Stimulated activated naive CD8-positive, alpha-beta T cell treated with anti-CD3 and anti-CD28 coated beads, Interleukin-15, Interleukin-2, amounts not matched to agents 100 U/mL and 50 U/mL, for 24 hours (primary cell): ENCODE results near the gene RARRES2.
"Not testable (repeated sequence)": the region's sequence is repeated elsewhere in the genome, so short reads cannot be mapped to it uniquely, and the experiment has no call there.

Experiments
- ATAC-seq: fragments of 150-1000 bp; cut with Tn5 transposase; one replicate; pipeline ENCODE4 v1.10.0; 2021
- DNase-seq: peaks from one replicate; pipeline ENCODE4 v3.0.0; 2021

RARRES2 gene

DNA sequence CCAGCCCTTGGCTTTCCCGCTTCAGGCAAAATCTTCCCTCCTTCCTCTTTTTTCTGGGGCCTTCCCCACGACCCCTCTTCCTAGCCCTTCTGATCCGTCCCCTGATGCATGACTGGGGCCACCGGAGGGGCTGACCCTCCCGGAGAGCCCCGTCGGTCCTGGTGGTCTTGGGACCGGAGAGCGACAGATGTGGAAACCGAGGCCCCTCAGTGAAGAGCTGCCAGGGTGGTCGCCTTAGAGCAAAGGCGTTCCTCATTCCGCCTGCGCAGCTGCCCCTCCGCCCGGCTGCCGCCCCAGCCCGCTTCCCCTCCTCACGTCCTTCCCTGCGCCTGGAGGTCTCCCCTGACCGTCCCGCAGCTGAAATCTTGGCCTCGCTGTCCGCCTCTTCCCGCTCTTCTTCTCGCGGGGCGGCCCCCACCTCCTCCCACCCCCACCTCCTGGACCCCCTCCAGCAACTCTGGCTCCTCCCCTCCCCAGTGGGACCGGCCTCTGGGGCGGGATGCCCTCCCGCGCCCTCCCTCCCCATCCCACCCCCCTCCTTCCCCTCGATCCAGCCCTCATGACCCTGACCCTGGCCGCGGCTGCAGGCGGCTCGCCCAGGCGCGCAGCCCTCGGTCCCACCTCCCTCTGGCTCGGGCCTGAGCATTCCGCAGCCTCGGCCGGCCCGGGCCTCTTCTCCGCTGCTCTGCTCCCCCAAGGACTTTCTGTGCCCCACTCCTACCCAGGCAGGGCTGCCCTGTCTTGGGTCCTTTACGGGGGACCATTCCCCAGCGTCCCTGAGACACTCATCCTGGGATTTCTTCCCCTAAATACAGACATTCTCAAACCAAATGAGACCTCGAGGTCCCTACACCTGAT, at the start of gene RARRES2:
Gene RARRES2 (minus strand): TSS at position 367 of the 858 bp plus-strand sequence. CDS start 1,020 bp downstream, outside the sequence.
- no peak for ATAC-seq

DNA sequence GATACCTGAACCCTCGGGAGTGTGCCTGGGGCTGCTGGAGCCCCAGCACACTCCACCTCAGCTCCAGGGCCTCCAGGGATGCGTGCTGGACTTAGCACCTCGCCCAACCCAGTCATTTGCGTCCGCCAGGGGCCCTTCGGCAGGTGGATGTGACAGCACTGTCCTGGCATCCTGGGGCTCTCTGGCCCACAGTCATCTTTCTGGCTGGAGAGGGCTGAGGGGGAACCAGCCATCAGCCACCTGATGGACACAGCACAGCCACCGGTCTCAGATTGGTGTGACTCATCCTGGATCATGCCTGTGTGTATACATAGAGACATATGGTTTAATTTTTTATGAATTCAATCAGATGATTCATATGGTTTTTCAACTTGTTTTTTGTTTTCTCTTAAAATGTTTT, 48.8 kb upstream of the RARRES2 start:
- DNase-seq (no peak), ATAC-seq (no peak)

More for the DNA sequence above, at the start of gene RARRES2:
- DNase-seq: no peak

DNA sequence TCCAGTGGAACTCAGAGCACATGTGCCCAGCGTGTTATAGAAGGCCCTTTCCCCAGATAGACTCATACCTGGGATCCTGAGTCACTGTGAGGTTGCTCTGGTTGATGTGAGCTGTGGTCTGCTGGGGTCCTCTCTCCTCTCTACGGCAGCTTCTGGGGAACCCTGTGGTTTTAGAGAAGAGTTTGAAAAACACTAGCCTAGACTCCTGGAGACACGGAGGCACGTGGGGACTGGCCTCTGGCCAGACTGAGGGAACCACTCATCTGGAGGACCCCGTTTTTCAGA, 48.0 kb upstream of the RARRES2 start:
- ATAC-seq (peak; percentile 82), DNase-seq (no peak)

DNA sequence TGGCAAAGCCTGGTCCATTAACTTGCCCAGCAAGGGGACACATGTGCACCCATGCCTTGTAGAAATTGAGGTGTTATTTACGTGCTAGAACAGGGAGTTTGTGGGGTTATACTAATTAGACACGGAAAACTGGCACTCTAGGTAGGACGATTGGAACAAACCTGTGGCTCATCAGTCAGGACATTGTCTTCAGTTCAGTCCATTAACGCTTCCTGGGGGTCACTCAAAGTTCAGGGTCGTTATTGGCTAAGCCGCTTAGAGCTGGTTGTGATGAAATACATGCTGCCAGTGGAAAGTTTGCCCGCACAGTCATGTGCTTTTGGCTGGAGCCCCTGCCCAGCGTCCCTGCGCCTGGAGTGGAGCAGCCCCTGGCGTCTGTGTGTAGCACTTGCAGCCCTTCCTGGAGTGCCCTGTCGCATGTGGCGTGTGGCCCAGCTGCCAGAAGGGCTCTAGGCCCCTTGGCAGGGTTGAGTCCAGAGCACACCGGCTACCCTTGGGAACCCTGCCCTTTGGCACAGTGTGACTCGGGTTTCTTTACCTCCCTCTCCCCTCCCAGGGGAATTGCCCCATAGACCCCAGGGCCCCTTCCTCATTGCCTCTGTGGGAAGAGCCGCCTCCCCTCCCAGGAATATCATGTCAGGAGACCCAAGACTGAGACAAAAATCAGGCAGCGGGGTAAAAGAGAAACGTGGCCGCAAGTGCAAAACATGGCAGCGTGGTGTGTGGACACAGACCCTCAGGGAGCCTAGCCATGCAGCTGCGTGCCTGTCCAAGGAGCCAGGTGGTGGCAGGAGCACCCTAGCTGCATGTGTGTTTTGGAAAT, 47.5 kb upstream of the RARRES2 start:
- no peak for ATAC-seq
- no peak for DNase-seq

DNA sequence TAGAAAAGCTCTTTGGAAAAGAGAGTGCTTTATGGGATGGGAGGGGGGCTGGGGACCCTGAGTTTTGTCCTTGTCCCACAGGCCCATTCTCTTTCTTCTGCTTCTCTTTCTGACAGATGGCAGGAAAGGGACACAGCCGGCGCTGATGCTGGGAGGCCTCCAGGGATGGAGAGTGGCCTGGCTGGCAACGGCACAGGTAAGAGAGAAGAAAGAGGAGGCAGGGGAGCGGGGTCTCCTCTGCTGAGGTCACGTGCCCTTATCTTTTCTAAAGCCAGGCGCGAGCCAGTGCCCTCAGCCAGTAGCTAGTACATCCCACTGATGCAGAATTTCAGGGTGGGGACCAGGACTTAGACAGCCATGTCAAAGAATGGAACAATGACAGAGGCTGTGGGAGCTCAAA, 46.9 kb upstream of the RARRES2 start:
- no peak for ATAC-seq
- no peak for DNase-seq

DNA sequence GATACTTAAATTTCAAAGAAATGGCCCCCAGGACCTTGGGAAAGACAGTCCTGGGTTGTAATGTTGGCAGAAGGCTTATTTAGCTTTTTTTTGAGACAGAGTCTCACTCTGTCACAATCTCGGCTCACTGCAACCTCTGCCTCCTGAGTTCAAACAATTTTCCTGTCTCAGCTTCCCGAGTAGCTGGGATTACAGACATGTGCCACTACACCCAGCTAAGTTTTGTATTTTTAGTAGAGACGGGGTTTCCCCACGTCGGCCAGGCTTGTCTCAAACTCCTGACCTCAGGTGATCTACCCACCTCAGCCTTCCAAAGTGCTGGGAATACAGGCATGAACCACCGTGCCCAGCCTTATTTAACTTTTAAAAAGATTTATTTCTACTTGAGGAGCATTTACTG, 44.5 kb upstream of the RARRES2 start:
- DNase-seq, ATAC-seq: not testable (repeated sequence)

DNA sequence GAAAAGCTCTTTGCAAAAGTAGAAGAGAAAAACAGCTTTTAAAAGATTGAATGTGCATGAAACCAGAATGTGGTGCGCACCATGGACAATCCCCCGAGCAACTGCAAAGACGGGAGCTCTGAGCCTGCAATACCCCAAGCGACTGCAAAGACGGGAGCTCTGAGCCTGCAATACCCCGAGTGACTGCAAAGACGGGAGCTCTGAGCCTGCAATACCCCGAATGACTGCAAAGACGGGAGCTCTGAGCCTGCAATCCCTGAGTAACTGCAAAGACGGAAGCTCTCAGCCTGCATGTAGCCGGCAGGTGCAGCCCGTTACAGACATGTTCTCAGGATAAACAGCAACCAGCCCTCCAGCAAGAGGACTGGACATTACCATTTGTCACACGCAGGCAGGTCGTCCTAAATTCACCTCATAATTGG, 43.9 kb upstream of the RARRES2 start:
- ATAC-seq (no peak), DNase-seq (no peak)

DNA sequence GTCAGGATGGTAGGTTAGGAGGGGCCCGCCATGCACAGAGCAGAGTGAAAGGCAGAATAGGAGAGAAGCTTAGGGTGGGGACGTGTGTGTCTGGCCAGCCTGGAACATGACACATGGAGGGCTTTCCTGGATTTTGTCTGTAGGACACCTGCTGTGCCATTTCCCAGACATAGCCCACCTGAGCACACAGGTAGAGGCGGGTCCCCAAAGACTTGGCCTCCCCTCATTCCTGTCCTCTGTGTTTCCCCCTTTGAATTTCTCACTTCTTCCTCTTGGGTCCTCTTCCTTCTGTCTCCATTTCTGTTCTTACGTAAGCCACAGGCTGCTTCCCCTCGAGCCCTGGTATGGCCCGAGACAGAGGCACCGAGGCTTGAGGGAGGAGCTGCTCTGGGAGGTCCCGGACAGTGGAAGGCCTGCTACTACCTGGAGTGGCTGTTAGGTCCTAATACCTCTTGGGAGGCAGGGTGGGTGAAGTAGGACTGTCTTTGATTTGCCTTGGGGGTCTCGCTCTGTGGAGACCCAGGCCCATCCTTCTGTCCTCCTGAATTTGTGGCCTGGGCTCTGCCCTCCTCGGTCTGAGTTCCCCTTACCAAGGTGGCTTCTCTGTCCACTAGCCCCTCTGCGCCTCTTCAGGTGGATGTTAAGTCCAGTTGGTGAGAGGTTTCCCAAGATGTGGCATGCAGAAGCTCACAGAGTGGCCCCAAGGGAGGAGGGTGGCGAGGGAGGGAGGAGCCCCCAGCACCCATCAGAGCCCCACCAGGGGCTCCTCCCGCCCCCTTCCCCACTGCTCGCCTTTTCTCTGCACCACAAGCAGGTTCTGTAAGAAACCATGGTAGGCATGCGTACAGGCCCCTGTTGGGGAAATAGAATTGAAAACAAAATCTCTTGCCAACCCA, 43.2 kb upstream of the RARRES2 start:
- ATAC-seq (no peak), DNase-seq (no peak)

DNA sequence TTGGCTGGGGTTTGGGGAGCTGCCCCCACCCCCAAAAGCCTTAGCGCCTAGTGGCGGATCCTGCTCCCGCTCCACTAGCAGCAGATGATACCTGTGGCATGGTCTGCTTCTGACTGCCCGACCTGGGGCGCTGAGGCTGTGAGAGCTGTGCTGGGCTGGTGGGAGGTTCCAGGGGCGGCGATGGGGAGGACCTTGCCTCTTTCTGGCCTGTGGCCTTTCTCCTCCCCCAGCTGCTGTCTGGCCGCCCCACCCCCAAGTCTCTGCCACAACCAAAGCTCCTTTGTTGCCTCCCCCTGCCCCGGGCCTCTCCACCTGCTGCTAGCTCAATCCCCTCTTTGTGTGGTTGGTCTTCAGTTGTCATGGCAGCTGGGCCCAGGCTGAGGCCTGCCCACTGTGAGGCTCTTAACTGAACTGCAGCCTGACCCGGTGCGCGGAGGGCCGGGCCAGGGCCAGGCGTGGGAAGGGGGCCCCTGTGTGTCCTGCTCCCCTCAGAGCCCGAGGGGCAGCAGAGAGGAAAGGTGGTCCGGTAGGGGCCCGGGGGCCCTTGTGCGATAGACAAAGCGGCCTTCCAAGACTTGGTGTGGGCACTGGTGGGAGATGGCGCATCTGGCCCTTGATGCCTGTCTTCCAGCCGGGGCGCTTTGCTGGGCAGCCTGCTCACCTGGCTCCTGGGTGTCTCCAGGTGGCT, 42.4 kb upstream of the RARRES2 start:
- ATAC-seq (no peak), DNase-seq (no peak)

DNA sequence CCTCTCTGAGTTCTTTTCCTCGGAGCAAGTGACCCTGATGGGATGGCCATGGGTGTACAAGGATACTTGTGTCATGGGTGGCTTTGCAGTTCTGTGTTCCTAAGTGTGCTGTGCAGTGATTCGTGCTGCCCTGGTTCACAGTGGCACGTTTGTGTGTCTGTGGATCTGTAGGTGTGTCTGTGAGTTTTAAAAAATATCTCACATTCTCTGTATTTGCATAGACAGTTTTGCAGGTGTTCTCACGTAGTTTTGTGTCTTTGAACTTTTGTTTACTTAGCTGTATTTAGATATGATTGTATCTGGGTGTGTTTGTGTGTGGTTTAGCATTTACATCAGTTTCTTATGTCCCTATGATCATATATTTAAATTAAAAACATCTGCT, 41.4 kb upstream of the RARRES2 start:
- no peak for ATAC-seq
- no peak for DNase-seq

DNA sequence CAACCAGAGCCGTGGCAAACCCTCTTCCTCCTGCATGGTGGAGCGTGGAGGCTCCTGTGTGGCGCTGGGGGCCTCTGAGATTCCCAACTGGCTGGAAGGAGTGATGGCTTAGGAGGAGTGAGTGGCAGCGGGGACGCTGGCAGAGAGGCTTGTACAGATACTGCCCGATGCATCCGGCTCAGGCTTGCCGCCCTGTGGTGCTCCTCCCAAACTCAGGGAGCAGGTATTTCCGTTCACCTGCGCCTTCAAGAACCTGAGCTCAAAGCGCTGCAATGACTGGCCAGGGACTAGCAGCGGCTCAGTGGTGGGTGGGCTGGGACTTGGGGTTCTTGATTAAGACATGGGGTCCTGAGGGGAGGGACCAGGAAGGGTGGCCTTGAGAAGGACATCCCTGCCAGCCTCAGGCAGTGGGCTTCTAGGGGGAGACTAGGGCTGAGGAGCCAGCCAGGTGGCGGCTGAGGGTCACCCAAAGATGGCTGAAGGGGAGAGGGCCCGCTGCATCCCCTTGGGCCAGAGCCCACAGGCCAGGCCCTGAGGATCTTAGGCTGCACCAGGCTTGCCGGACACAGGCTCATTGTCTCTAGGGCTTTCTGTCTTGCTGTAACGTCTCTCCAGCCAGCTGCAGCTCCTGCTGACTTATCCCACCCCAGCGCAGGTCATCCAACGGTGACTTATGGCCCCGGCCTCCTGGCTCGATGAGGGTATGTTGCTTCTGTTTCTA, 40.9 kb upstream of the RARRES2 start:
- no peak for DNase-seq
- ATAC-seq: no peak

DNA sequence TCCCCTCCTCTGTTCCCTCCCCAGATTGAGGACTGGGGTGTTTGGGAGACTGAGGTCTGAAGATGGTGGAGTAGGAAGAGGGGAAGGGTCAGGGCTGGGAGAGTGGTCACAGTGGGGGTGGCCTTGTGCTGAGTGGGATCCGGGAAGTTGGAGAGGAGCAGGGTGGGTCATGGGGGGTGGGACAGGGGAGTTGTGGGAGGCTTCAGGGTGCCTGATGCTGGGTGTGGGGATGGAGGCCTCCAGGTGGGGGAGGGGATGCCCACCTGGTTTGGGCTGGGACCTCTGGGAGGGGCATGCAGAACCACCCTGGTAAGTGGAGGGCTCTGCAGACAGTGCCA, 40.3 kb upstream of the RARRES2 start:
- ATAC-seq (no peak), DNase-seq (no peak)

DNA sequence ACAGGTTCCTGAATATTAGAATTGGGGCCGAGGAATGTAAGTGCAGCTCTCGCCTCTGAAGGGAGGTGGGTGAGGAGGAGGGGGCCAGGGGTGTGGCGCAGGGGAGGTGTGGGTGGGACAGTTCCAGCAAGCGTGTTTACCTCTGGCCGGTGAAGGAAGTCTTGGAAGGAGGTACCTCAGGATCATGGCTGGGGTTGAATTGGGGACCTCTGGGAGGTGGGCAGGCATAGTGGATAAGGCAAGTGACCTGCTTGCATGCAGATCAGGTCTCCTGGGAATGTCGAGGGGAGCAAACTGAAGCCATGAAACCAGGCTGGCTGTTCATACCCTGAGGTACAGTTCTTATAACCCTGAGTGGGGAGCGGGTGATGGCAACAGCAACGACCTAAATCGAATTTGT, 39.7 kb upstream of the RARRES2 start:
- ATAC-seq: no peak
- no peak for DNase-seq

DNA sequence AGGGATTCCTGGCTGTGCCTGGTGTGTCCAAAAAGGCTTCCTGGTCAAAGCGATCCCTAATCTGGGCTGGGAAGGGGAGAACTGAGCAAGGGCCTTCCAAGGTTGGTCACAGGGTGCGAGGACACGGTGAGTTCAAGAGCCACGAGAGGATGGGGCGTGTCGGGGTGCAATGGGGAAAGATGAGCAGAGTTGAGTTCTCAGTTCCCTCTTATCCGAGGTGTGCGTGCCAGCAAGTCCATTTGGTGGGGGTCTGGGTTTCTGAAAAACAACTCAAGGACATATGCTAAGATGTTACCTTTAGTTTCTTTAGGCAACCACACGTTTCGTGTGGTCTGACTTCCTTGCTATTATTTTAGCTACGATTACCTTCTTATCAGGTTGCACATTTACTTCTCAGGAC, 39.0 kb upstream of the RARRES2 start:
- no peak for DNase-seq
- ATAC-seq: no peak

DNA sequence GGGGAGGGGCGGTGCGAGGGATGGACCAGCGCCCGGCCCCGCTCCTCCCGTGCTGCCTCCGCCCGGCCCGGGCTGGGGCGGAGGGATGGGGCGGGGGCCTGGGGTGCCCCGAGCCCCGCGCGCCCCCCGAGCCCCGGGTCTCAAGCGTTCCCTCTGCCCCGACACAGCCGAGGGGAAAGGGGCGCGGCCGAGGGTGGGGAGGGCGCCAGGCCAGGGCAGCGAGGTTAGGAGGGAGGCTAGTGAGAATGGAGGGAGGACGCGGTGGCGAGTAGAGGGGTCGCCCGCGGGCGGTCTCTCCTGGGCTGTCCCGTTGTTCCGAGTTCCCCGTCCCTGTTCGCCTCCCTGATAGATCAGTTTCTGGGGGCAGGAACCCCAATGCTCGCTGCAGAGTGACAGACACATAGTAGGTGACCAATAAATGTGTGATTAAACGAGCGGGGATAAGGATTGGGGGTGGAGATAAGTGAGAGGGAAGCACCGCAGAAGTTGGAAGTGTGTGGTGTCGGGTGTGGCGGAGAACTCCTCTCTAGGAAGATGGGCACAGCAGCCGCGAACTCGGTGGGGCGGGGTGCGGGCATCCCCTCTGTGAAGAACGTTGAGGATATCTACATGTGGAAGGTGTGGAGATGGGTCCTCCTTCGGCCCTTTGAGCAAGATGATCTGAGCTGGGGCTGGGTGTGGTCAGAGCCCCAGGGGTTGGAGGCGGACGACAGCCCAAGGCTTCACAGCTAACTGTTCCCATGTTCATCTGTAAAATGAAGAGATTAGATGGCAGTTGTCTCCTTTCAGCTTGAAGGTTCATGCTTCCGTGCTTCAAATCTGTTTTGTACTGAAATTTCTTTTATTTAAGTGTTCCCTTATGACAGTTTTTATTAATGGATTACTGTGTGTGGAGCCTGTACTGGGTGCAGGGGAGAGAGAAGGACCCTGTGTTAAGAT, 38.3 kb upstream of the RARRES2 start:
- DNase-seq (peak; percentile 46), ATAC-seq (no peak)

DNA sequence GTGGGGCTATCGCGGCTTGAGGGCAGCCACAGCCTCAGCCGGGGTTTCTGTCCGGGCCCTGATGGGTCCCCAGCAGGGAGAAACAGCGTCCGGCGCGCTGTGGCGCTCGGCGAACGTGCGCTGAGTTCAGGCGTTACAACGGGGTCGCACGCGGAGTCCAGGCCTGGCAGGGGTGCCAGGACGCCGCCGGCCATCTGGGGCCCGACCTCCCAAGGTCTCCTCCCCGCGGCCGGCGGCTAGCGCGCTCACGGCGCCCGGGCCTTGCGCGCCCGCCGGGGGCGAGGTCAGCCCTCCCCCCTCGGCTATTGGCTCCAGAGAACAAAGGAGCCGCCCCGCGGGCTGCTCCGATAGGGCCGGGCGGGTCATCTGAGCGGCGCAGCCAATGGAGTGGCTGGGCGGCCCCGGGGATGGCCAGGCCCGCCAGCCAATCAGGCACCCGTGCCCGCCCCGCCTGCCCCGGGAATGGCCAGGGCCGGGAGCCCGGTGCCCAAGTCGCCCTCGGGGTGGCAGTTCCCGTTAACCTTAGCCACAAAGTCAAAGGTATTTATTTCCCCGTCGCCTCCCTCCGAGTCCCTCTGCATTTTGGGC, 37.5 kb upstream of the RARRES2 start, which contains the start of gene ZNF775:
Gene ZNF775 (plus strand): TSS at position 478 of the 588 bp plus-strand sequence. CDS start 9,141 bp downstream, outside the sequence.
- ATAC-seq (peak; percentile 96), DNase-seq (peak; percentile 95)

DNA sequence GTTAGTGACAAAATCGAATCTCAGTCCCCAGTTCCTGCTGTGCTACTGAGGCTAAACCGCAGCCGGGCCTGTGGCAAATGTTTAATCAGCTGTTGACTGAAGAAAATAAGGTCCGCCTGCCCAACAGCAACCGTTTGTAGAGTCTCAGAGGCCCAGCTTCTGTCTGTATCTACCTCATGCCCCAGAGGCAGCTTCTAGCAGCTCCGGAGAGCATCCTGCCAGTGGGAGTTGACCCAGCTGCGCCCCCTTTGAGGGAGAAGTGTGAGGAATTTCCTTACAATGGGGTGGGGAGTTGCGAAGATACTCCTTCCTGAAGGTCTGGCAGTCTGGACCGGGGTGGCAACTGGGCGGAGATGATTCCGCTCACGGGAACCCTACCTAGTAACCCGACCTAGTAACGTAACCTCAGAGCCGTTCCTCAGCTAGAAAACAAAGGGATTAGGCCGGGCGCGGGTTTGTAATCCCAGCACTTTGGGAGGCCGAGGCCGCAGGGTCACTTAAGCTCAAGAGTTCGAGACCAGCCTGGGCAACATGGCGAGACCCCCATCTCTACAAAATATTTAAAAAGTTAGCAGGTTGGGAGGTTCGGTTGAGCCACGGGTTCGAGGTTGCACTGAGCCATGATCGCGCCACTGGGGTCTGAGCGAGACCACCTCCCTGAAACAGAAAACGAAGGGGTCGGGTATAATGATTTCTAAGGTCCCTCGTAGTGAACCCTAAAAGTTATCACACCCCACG, 36.9 kb upstream of the RARRES2 start:
- DNase-seq (peak; percentile 48), ATAC-seq (no peak)

DNA sequence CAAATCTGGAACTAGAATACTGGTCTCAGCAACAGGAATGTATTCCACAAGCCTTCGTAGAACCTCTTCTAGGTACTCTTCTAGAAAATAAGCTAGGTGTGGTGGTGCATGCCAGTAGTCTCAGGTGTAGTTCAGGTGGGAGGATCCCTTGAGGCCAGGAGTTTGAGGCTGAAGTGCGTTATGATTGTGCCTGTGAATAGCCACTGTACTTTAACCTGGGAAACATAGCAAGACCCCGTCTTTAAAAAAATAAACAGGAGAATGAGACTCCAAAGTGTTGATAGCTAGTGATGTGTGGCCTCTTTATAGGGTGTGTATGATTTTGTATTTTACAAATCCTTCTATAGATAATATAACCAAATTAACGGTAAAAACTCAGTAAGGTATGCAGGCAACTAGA, 36.2 kb upstream of the RARRES2 start:
- DNase-seq (no peak), ATAC-seq (no peak)

DNA sequence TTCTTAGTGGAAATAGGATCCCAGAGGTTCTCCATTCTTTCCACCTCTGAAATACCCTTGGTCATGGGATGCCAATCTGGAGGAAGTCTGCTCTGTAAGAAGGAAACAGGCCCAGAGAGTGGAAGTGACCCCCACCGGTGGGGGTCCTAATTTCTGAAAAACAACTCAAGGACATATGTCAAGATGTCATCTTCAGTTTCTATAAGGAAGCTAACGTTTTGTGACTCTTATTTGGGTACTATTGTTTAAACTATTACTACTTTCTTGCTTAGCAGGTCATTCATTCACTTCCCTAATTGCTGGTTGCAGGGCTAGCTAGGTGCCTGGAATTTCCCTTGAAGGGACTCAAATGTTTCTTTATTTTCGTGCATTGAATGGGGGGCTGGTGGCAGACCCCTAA, 35.8 kb upstream of the RARRES2 start:
- DNase-seq (no peak), ATAC-seq (no peak)
